ENCODE results near the gene ZNF439.
"Not testable (repeated sequence)": the region's sequence is repeated elsewhere in the genome, so short reads cannot be mapped to it uniquely, and the experiment has no call there.

DNA sequence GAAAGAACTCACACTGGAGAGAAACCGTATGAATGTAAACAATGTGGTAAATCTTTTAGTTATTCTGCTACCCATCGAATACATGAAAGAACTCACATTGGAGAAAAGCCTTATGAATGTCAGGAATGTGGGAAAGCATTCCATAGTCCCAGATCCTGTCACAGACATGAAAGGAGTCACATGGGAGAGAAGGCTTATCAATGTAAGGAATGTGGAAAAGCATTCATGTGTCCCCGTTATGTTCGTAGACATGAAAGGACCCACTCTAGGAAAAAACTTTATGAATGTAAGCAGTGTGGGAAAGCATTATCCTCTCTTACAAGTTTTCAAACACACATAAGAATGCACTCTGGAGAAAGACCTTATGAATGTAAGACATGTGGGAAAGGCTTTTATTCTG is 19.2 kb downstream of the ZNF439 start:
- TF ChIP-seq, protein P1, sequence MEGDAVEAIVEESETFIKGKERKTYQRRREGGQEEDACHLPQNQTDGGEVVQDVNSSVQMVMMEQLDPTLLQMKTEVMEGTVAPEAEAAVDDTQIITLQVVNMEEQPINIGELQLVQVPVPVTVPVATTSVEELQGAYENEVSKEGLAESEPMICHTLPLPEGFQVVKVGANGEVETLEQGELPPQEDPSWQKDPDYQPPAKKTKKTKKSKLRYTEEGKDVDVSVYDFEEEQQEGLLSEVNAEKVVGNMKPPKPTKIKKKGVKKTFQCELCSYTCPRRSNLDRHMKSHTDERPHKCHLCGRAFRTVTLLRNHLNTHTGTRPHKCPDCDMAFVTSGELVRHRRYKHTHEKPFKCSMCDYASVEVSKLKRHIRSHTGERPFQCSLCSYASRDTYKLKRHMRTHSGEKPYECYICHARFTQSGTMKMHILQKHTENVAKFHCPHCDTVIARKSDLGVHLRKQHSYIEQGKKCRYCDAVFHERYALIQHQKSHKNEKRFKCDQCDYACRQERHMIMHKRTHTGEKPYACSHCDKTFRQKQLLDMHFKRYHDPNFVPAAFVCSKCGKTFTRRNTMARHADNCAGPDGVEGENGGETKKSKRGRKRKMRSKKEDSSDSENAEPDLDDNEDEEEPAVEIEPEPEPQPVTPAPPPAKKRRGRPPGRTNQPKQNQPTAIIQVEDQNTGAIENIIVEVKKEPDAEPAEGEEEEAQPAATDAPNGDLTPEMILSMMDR (IDR thresholded peaks at IDR 0.05; ENCODE audit: low read depth, low read length): not testable (repeated sequence)
- not testable (repeated sequence) for TF ChIP-seq EZH2phosphoT487 (IDR thresholded peaks at IDR 0.05; ENCODE audit: low read depth)
